Activated CD4-positive, alpha-beta T cell treated with anti-CD3 and anti-CD28 coated beads for 36 hours (primary cell): Measurements from ENCODE around the gene HMCN2. TPM values are rescaled to one million over a fixed set of nuclear protein-coding genes. Genes with fewer than 3 reads are reported as not detected.
"Not testable (repeated sequence)": the region's sequence is repeated elsewhere in the genome, so short reads cannot be mapped to it uniquely, and the experiment has no call there.

Source experiments
- ATAC-seq: fragments of 200-7000 bp; cut with Tn5 transposase; one replicate; pipeline ENCODE4 v1.10.0; 2021; ENCODE audit warnings: mild to moderate bottlenecking, moderate library complexity
- CTCF ChIA-PET: fragments of 350-600 bp; sonication (Branson Sonifier 250); formaldehyde crosslinking; loops from one replicate; lab custom pipeline; 2021; ENCODE audit warnings: antibody characterized with exemption; lab: Charles Lee
- POLR2A ChIA-PET: fragments of 350-600 bp; sonication (Branson Sonifier 250); formaldehyde crosslinking; loops from one replicate; lab custom pipeline; 2021; ENCODE audit warnings: antibody characterized with exemption, inconsistent platforms; lab: Charles Lee
- DNase-seq: peaks from one replicate; pipeline ENCODE4 v3.0.0-alpha.2; 2020
- H3K27ac Mint-ChIP-seq: one replicate; pipeline ENCODE4 v1.8.0; 2021; ENCODE audit warnings: mixed read lengths
- H3K27me3 Mint-ChIP-seq: one replicate; pipeline ENCODE4 v1.8.0; 2021; ENCODE audit warnings: mixed read lengths
- H3K36me3 Mint-ChIP-seq: one replicate; pipeline ENCODE4 v1.8.0; 2021; ENCODE audit warnings: low read depth, mixed read lengths
- H3K4me1 Mint-ChIP-seq: one replicate; pipeline ENCODE4 v1.8.0; 2021; ENCODE audit warnings: mixed read lengths
- H3K4me3 Mint-ChIP-seq: one replicate; pipeline ENCODE4 v1.8.0; 2021; ENCODE audit warnings: mild to moderate bottlenecking, moderate library complexity, mixed read lengths
- H3K9me3 Mint-ChIP-seq: one replicate; pipeline ENCODE4 v1.8.0; 2021; ENCODE audit warnings: low read depth, mixed read lengths
- intact Hi-C, 2 experiments: fragments of 100-400 bp; cut with DNase I in 1 of 2; cut with micrococcal nuclease in 1 of 2; formaldehyde crosslinking; loops; one replicate each; pipeline versions ENCODE4 v1.14.2 to v1.15.1; 2022 to 2024; cut with DNase I, micrococcal nuclease
- total RNA-seq, 2 experiments: library from RNA; stranded (reverse); gene quantifications; one replicate each; pipeline ENCODE4 v1.2.3, GENCODE V29; 2021

Gene HMCN2
- total RNA-seq, 2 experiments from 2014 or later, result 0.05 TPM

DNA sequence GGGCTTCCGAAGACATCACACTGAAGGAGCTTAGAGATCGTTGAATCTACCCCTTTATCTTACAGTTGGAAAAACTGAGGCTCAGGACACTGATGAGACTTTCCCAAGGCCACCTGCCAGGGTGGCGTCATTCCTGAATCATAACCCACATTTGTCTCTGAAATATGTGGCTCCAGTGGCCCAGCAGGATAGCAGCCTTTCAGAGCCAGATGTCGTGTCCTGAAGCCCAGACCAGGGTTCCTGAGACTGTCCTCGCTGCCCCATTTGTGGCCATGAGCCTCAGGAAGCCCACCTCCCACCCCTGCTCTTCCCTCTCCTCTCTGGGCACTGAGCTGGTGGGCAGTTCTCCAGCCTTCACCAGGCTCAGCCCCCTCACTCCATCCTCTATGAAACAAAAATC, 2.4 kb downstream of the HMCN2 start:
- no peaks in the 10 kb centered on the region for H3K4me1 Mint-ChIP-seq
- no peaks in the 10 kb centered on the region for H3K9me3 Mint-ChIP-seq
- no peaks in the 10 kb centered on the region for H3K36me3 Mint-ChIP-seq
- CTCF ChIA-PET, result interaction anchor here (0.6 to 1.2 kb wide), 2 partner anchors 132 to 657 kb away, joined by 3 read pairs; no protein-coding TSS in a partner anchor
- ATAC-seq, result no peak
- no peak overlapping the region for H3K27ac Mint-ChIP-seq
- H3K27me3 Mint-ChIP-seq, result peaks cover 62% of the 10 kb centered on the region
- intact Hi-C loops, result no loop called here
- no peak for DNase-seq
- POLR2A ChIA-PET, result no interaction called here
- no peak overlapping the region for H3K4me3 Mint-ChIP-seq

DNA sequence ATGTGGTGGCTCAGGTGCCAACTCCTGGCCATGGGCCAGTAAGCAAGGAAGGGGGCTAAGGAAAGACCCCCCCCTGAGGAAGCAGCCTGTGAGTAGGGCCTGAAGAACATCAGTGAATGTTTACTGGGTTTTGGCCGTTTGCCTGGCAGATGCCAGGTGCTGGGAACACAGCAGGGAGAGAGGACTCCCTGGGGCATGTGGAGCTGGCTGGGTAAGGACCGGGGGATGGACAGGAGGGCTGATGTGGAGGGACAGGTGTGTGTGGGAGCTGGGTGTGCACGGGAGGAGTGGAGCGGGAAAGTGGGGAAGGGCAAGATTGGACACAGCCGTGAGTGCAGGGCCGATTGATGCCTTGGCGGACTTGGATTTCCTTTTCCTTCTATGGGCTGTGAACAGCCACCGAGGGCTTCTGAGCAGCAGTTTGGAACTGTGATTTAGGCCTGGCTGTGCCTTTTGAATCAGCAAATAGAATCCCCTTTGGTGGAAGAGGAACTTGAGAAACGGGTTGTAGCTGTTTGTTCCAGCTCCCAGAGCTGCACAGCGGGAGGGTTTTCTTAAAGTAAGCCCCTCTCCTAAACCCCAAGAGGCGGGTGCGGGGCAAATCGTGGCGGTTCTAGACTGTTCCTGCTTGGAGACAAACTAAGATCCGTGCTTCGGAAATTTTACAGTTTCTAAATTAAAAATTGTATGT, 3.1 kb downstream of the HMCN2 start:
- H3K9me3 Mint-ChIP-seq, result no peaks in the 10 kb centered on the region
- peaks cover 56% of the 10 kb centered on the region for H3K27me3 Mint-ChIP-seq
- no peak overlapping the region for H3K27ac Mint-ChIP-seq
- no peaks in the 10 kb centered on the region for H3K4me1 Mint-ChIP-seq
- no peak for ATAC-seq
- no peaks in the 10 kb centered on the region for H3K36me3 Mint-ChIP-seq
- no peak overlapping the region for H3K4me3 Mint-ChIP-seq
- POLR2A ChIA-PET, result no interaction called here
- intact Hi-C loops, result no loop called here
- CTCF ChIA-PET, result interaction anchor here (1.2 kb wide), 1 partner anchor 133 kb away, joined by 3 read pairs; no protein-coding TSS in a partner anchor
- DNase-seq, result no peak

DNA sequence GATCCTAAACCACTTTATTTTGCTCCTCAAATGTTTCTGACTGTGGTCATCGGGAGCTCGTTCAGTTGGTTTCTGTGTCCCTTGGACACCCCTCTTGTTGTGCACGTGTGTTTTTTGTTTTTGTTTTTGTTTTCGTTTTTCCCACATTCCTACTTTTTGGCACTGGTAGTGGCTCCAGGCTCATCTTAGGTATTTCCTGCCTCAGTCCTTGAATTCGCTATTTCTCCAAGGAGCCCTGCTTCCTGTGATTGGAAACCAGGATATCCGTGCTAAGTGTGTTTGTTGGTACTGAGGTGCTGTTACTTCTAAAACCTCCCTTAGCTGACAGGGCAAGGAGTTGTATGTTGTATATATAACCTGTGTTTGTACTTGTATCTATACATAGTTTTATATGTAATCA, 5.9 kb downstream of the HMCN2 start:
- DNase-seq (no peak), ATAC-seq (no peak)
- ChIA-PET POLR2A (no interaction called here), CTCF (no interaction called here)
- Mint-ChIP-seq H3K27ac (no peak overlapping the region), H3K4me3 (no peak overlapping the region), H3K4me1 (no peaks in the 10 kb centered on the region), H3K27me3 (peaks cover 36% of the 10 kb centered on the region), H3K36me3 (no peaks in the 10 kb centered on the region), H3K9me3 (no peaks in the 10 kb centered on the region)
- intact Hi-C loops, result no loop called here

DNA sequence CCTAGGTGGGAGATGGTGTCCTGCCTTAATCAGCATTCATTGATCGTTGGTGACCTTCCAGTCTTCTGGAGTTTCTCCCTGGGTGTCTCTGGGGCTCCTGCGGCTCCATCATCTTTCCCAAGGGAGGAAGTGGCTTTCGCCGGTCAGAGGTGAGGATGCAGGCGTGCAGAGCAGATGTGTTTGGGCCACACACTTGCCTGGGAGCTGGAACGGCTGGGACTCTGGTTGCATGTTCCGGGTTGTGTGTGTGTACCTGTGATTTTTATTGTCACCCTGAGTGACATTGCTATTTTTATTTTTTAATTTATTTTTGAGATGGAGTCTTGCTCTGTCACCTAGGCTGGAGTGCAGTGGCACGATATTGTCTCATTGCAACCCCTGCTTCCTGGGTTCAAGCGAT, 9.6 kb downstream of the HMCN2 start:
- ChIA-PET POLR2A (no interaction called here), CTCF (no interaction called here)
- no peak for DNase-seq
- Mint-ChIP-seq H3K27ac (no peak overlapping the region), H3K9me3 (no peaks in the 10 kb centered on the region), H3K4me1 (no peaks in the 10 kb centered on the region), H3K4me3 (no peak overlapping the region), H3K36me3 (no peaks in the 10 kb centered on the region), H3K27me3 (peaks cover 15% of the 10 kb centered on the region)
- ATAC-seq, result no peak
- intact Hi-C loops, result no loop called here

DNA sequence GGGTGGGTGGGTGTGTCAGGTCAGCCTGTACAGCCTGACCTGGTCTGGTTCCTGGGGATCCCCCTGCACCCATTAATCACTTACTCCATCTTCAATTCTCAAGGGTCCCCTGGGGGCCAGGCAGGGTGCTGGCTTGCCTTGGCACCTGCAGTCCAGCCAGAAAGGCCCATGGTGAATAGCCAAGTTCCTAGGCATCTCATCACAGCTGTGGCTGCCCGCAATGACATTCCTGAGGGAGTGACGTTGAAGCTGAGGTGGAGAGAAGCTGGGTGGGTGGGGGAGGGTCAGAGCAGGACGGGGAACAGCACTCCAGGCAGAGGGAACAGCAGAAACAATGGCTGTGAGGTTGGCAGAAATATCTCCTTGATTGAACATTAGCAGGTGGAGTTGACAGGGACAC, 10.6 kb downstream of the HMCN2 start:
- no peaks in the 10 kb centered on the region for H3K9me3 Mint-ChIP-seq
- H3K27me3 Mint-ChIP-seq, result peaks cover 12% of the 10 kb centered on the region
- no peaks in the 10 kb centered on the region for H3K4me1 Mint-ChIP-seq
- DNase-seq, result no peak
- H3K36me3 Mint-ChIP-seq, result no peaks in the 10 kb centered on the region
- no peak for ATAC-seq
- ChIA-PET CTCF (interaction anchor here (0.5 kb wide), 1 partner anchor 1126 kb away, joined by 3 read pairs; no protein-coding TSS in a partner anchor), POLR2A (no interaction called here)
- intact Hi-C loops, result no loop called here
- H3K4me3 Mint-ChIP-seq, result no peak overlapping the region
- H3K27ac Mint-ChIP-seq, result no peak overlapping the region

DNA sequence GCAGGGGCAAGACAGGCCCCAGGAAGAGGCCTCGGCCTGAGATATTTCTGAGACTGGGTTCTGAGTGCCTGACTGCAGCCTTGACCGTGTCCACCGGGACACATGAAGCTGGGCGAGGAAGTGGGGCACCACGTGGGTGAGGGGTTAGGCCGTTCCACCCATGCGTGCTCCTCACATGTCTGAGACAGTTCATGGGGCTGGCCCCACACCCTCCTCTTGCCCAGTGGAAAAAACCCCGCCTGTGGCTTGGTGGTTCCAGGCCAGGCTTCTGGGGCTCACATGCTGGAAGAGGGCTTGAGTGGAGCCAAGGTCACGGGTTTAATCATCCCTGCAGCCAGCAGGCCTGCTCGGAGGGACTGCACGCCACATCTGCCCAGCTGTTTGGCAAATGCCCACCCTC, 11.4 kb downstream of the HMCN2 start:
- DNase-seq (no peak), ATAC-seq (no peak)
- no peaks in the 10 kb centered on the region for H3K4me1 Mint-ChIP-seq
- no peak overlapping the region for H3K4me3 Mint-ChIP-seq
- H3K9me3 Mint-ChIP-seq, result no peaks in the 10 kb centered on the region
- intact Hi-C loops, result no loop called here
- H3K36me3 Mint-ChIP-seq, result no peaks in the 10 kb centered on the region
- no peak overlapping the region for H3K27ac Mint-ChIP-seq
- ChIA-PET CTCF (interaction anchor here (0.7 kb wide), 1 partner anchor 168 kb away, joined by 3 read pairs; no protein-coding TSS in a partner anchor), POLR2A (no interaction called here)
- H3K27me3 Mint-ChIP-seq, result peaks cover 7% of the 10 kb centered on the region

DNA sequence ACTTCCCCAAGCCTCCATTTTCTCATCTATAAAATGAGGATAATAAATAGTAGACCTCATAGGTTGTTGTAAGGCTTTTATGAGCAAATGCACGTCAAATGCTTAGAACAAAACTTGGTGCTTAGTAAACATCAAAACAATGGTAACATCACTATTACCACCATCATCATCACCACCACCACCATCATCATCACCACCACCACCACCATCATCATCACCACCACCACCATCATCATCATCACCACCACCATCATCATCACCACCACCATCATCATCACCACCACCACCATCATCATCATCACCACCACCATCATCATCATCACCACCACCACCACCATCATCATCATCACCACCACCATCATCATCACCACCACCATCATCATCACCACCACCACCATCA, 12.0 kb downstream of the HMCN2 start:
- POLR2A ChIA-PET, H3K9me3 Mint-ChIP-seq, ATAC-seq, DNase-seq, H3K27me3 Mint-ChIP-seq, H3K27ac Mint-ChIP-seq, H3K4me3 Mint-ChIP-seq, H3K4me1 Mint-ChIP-seq, intact Hi-C loops, H3K36me3 Mint-ChIP-seq: not testable (repeated sequence)
- CTCF ChIA-PET, result interaction anchor here (0.7 kb wide), 1 partner anchor 169 kb away, joined by 3 read pairs; no protein-coding TSS in a partner anchor

DNA sequence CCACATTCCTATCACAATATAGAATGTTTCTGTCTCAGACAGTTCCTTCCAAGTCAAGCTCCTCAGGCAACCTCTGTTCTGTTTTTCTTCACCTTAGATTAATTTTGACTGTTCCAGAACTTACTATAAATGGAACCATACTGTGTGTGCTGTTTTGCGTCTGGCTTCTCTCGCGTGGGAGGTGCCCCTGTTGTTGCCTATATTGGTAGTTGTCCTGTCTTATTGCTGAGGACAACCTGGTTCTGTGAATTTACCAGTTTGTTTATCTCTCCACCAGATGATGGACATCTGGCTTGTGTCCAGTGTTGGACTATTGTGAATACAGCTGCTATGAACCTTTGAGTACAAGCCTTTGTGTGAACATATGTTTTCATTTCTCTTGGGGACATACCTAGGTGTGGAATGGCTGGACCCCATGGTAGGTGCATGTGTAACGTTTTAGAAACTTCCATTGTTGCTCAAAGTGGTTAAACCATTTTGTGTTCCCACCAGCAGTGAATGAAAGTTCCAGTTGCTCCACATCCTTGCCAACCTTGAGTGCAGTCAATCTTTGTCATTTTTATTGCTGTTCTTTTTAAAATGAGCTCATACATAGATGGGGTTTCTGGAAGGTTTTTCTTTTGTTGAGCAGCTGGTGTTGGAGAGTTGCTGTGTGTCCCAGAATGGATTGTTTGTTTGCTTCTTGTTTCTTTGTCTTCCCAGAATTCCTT, 18.1 kb downstream of the HMCN2 start:
- ChIA-PET CTCF (interaction anchor here (0.7 to 1.0 kb wide), 2 partner anchors 571 to 1581 kb away, joined by 3 read pairs; partner anchors contain the start of gene PKN3), POLR2A (no interaction called here)
- Mint-ChIP-seq H3K4me1 (no peaks in the 10 kb centered on the region), H3K36me3 (no peaks in the 10 kb centered on the region), H3K27me3 (peaks cover 13% of the 10 kb centered on the region), H3K27ac (no peak overlapping the region), H3K4me3 (no peak overlapping the region), H3K9me3 (no peaks in the 10 kb centered on the region)
- no peak for DNase-seq
- intact Hi-C loops, result no loop called here
- ATAC-seq, result no peak

DNA sequence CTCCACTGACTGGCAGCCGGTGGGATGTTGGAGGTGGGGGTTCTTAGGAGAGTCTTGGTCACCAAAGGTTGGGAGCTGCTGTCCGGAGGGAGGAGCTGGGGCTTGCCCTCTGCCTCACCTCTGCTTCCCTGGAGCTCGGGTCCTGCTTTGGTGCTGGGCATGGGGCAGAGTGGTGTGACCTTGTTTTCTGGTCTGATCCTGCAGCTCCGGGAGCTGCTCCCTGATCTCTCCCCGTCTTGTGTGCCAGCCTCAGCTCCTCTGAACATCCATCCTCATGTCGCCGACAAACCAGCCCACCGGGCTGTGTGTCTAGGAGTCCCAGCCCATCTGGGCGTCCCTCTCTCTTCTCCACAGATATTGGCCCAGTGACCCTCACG, 18.7 kb downstream of the HMCN2 start:
- ATAC-seq, result no peak
- H3K9me3 Mint-ChIP-seq, result no peaks in the 10 kb centered on the region

DNA sequence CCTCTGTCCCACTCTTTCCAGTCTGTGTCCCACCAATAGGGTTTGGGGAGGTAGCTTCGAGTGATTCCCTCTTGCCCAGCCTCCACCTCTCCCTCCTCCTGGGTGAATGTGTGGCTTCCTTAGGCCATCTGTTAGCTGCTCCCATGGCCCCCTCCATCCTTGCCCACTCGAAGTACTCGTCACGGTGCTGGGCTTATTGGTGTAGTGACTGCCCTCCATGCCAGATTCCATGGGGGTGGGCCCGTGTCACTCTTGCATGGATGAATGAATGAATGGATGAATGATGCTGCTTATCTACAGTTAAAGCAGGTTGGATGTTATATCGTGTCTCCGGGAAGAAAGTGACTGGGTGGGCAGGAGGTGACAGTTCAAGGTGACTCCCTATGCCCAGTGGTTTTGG, 19.1 kb downstream of the HMCN2 start:
- no peaks in the 10 kb centered on the region for H3K36me3 Mint-ChIP-seq
- no peak for DNase-seq
- intact Hi-C loops, result no loop called here

More for the DNA sequence above, 18.7 kb downstream of the HMCN2 start:
- no peak for DNase-seq
- Mint-ChIP-seq H3K27ac (no peak overlapping the region), H3K4me1 (no peaks in the 10 kb centered on the region), H3K27me3 (peaks cover 13% of the 10 kb centered on the region), H3K36me3 (no peaks in the 10 kb centered on the region), H3K4me3 (no peak overlapping the region)
- ChIA-PET CTCF (interaction anchor here (1.0 kb wide), 1 partner anchor 571 kb away, joined by 3 read pairs; no protein-coding TSS in a partner anchor), POLR2A (no interaction called here)
- intact Hi-C loops, result no loop called here

DNA sequence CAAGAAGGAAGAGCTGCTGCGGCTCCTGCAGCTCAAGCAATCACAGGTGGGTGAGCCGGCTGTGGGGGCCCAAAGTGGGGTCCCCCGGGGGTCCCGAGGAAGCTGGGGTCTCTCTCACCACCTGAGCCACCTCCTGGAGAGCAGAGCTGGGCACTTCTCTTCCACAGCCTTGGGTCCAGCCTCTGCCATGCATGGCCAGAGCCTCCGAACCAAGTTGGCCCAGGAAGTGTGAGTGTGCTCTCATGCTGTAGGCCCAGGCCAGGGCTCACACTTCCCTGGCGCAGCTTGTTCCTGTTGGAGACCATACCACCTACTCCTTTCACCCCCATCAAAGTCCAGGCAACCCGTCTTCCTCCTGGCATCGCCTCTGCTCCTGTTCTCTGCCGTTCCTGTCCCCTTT, 19.7 kb downstream of the HMCN2 start:
- H3K36me3 Mint-ChIP-seq, result no peaks in the 10 kb centered on the region

More for the DNA sequence above, 19.1 kb downstream of the HMCN2 start:
- POLR2A ChIA-PET, result no interaction called here
- Mint-ChIP-seq H3K4me3 (no peak overlapping the region), H3K27ac (no peak overlapping the region), H3K27me3 (peaks cover 13% of the 10 kb centered on the region), H3K9me3 (no peaks in the 10 kb centered on the region), H3K4me1 (no peaks in the 10 kb centered on the region)
- CTCF ChIA-PET, result no interaction called here
- ATAC-seq, result no peak

More for the DNA sequence above, 19.7 kb downstream of the HMCN2 start:
- DNase-seq, result no peak
- intact Hi-C loops, result no loop called here
- peaks cover 15% of the 10 kb centered on the region for H3K27me3 Mint-ChIP-seq
- no peak overlapping the region for H3K27ac Mint-ChIP-seq
- no peak overlapping the region for H3K4me3 Mint-ChIP-seq
- H3K9me3 Mint-ChIP-seq, result no peaks in the 10 kb centered on the region
- no peak for ATAC-seq
- ChIA-PET POLR2A (no interaction called here), CTCF (interaction anchor here (0.6 kb wide), 1 partner anchor 52 kb away, joined by 4 read pairs; no protein-coding TSS in a partner anchor)
- no peaks in the 10 kb centered on the region for H3K4me1 Mint-ChIP-seq
